NCI-H82 treated with DMSO at 0.1 percent for 48 hours (cell line): ENCODE results near the gene TCF15.

Source experiments
- DNase-seq: peaks from one replicate; lab custom pipeline; 2025; ENCODE audit not compliant: unreplicated experiment; lab: John Stamatoyannopoulos, UW

The TCF15 gene

GRCh38 chr20:610130-611046, at the start of gene TCF15:
TCF15 (minus strand) TSS chr20:610309; CDS start chr20:610237, 72 bp downstream.
- DNase-seq = peak; percentile 61

GRCh38 chr20:658731-659291, 48.7 kb upstream of the TCF15 start:
- DNase-seq = no peak

GRCh38 chr20:658202-658601, 48.1 kb upstream of the TCF15 start:
- DNase-seq = no peak

- DNase-seq = no peak
Observed at GRCh38 chr20:655726-656624, 45.9 kb upstream of the TCF15 start.

- DNase-seq = no peak
Observed at GRCh38 chr20:654417-654750, 44.3 kb upstream of the TCF15 start.

- DNase-seq = no peak
Observed at GRCh38 chr20:653590-654416, 43.7 kb upstream of the TCF15 start.

- peak; percentile 51 for DNase-seq
Observed at GRCh38 chr20:653110-653589, 43.0 kb upstream of the TCF15 start, which contains the start of gene SRXN1. SRXN1 (minus strand) TSS chr20:653200; CDS start chr20:653185, 15 bp downstream.

GRCh38 chr20:652615-653109, 42.6 kb upstream of the TCF15 start:
- DNase-seq = no peak

- DNase-seq = no peak
Observed at GRCh38 chr20:651713-652614, 41.9 kb upstream of the TCF15 start.

GRCh38 chr20:650954-651353, 40.8 kb upstream of the TCF15 start:
- no peak for DNase-seq

- no peak for DNase-seq
Observed at GRCh38 chr20:650281-650680, 40.2 kb upstream of the TCF15 start.

GRCh38 chr20:647479-648019, 37.4 kb upstream of the TCF15 start:
- DNase-seq = no peak

- no peak for DNase-seq
Observed at GRCh38 chr20:646868-647233, 36.7 kb upstream of the TCF15 start.

GRCh38 chr20:646107-646867, 36.2 kb upstream of the TCF15 start:
- DNase-seq = no peak

- peak; percentile 46 for DNase-seq
Observed at GRCh38 chr20:645318-646106, 35.4 kb upstream of the TCF15 start.

GRCh38 chr20:644692-645317, 34.7 kb upstream of the TCF15 start:
- no peak for DNase-seq
